A549 (cell line): Measurements from ENCODE around the gene LGALS14.
"Not testable (repeated sequence)": the region's sequence is repeated elsewhere in the genome, so short reads cannot be mapped to it uniquely, and the experiment has no call there.

Source experiments
- JUNB ChIP-seq: fragments of >200 bp; sonication (Bioruptor Twin); formaldehyde crosslinking; IDR thresholded peaks from 2 replicates; pipeline ENCODE4 v1.6.1; 2016
- NFE2L2 ChIP-seq: fragments of 150-350 bp; conservative IDR thresholded peaks from 2 replicates; pipeline ENCODE4 v1.6.1; 2014; ENCODE audit warnings: low read length
- NR3C1 ChIP-seq: fragments of >200 bp; sonication (Bioruptor Twin); formaldehyde crosslinking; IDR thresholded peaks from 3 replicates; pipeline ENCODE4 v1.6.1; 2017
- POLR2A ChIP-seq: IDR thresholded peaks from 2 replicates; pipeline ENCODE4 v1.6.1; 2012; ENCODE audit warnings: mild to moderate bottlenecking, low read length
- RAD21 ChIP-seq, 2 experiments: fragments of >200 bp in 1 of 2; sonication (Bioruptor Twin) in 1 of 2; formaldehyde crosslinking in 1 of 2; IDR thresholded peaks in 1 of 2; conservative IDR thresholded peaks in 1 of 2; 2 replicates in 1 of 2; 3 replicates in 1 of 2; pipeline ENCODE4 v1.6.1; 2012 to 2018; ENCODE audit warnings: inconsistent platforms in 1 of 2
- SREBF2 ChIP-seq: fragments of 450-650 bp; IDR thresholded peaks from 2 replicates; pipeline ENCODE4 v1.6.1; 2014; ENCODE audit warnings: mild to moderate bottlenecking, moderate library complexity
- TF ChIP-seq, protein P1 (sequence below): fragments of >200 bp; sonication (Bioruptor Twin); formaldehyde crosslinking; IDR thresholded peaks from 3 replicates; pipeline ENCODE4 v1.5.1; 2016
- TF ChIP-seq, protein P2 (sequence below): IDR thresholded peaks from 2 replicates; pipeline ENCODE4 v1.6.1; 2012

DNA sequence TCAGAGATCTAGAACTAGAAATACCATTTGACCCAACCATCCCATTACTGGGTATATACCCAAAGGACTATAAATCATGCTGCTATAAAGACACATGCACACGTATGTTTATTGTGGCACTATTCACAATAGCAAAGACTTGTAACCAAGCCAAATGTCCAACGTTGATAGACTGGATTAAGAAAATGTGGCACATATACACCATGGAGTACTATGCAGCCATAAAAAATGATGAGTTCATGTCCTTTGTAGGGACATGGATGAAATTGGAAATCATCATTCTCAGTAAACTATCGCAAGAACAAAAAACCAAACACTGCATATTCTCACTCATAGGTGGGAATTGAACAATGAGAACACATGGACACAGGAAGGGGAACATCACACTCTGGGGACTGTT is 34.4 kb upstream of the LGALS14 start:
- TF ChIP-seq, protein P1, sequence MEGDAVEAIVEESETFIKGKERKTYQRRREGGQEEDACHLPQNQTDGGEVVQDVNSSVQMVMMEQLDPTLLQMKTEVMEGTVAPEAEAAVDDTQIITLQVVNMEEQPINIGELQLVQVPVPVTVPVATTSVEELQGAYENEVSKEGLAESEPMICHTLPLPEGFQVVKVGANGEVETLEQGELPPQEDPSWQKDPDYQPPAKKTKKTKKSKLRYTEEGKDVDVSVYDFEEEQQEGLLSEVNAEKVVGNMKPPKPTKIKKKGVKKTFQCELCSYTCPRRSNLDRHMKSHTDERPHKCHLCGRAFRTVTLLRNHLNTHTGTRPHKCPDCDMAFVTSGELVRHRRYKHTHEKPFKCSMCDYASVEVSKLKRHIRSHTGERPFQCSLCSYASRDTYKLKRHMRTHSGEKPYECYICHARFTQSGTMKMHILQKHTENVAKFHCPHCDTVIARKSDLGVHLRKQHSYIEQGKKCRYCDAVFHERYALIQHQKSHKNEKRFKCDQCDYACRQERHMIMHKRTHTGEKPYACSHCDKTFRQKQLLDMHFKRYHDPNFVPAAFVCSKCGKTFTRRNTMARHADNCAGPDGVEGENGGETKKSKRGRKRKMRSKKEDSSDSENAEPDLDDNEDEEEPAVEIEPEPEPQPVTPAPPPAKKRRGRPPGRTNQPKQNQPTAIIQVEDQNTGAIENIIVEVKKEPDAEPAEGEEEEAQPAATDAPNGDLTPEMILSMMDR: not testable (repeated sequence)
- not testable (repeated sequence) for TF ChIP-seq NR3C1; SREBF2; JUNB; POLR2A; NFE2L2; RAD21 (conservative IDR thresholded peaks at IDR 0.05 in 1 of 2, IDR thresholded peaks at IDR 0.05 in 1 of 2)
- TF ChIP-seq, protein P2, sequence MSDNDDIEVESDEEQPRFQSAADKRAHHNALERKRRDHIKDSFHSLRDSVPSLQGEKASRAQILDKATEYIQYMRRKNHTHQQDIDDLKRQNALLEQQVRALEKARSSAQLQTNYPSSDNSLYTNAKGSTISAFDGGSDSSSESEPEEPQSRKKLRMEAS: not testable (repeated sequence)
